Endothelial cell of umbilical vein (primary cell): ENCODE results near the gene UBTD2. TPM values are rescaled to one million over a fixed set of nuclear protein-coding genes. Genes with fewer than 3 reads are reported as not detected.
"Not testable (repeated sequence)": the region's sequence is repeated elsewhere in the genome, so short reads cannot be mapped to it uniquely, and the experiment has no call there.

Source experiments
- BruUV-seq: library from RNA; stranded (reverse); fragments of 400-500 nt; replicated peaks from 2 replicates; lab custom pipeline; 2021; lab: Mats Ljungman, UMichigan
- CTCF ChIA-PET: fragments of 300-600, 350-600 bp; sonication (Branson Sonifier 250); formaldehyde crosslinking; loops from one replicate; lab custom pipeline; 2021; ENCODE audit warnings: antibody characterized with exemption, inconsistent platforms; lab: Charles Lee
- POLR2A ChIA-PET: fragments of 300-600, 350-600 bp; sonication (Branson Sonifier 250); formaldehyde crosslinking; loops from one replicate; lab custom pipeline; 2021; ENCODE audit warnings: antibody characterized with exemption, inconsistent platforms; lab: Charles Lee
- DNase-seq: peaks from one replicate; pipeline ENCODE4 v3.0.0-alpha.2; 2011; ENCODE audit warnings: low read depth, low spot score
- FAIRE-seq: peaks from 2 replicates; lab custom pipeline; 2011; peaks lifted over from hg19 to GRCh38; lab: Jason Lieb, UNC
- H2AFZ ChIP-seq: 2 replicates; pipeline ENCODE4 v1.6.0; 2012; ENCODE audit warnings: low read depth, low read length, control low read depth, inconsistent platforms
- H3K27ac ChIP-seq: 2 replicates; pipeline ENCODE4 v1.5.1; 2011; ENCODE audit warnings: low read depth, mild to moderate bottlenecking, control low read depth, low read length, moderate library complexity; ENCODE audit not compliant: insufficient read depth
- H3K27me3 ChIP-seq, 2 experiments: 2 replicates each; pipeline versions ENCODE4 v1.6.0 to v1.6.1; 2011; ENCODE audit warnings: low read length in 2 of 2, mixed read lengths in 1 of 2; ENCODE audit not compliant: control insufficient read depth in 2 of 2, insufficient read depth in 2 of 2
- H3K36me3 ChIP-seq, 2 experiments: 2 replicates in 1 of 2; 3 replicates in 1 of 2; pipeline ENCODE4 v1.5.1; 2011; ENCODE audit warnings: low read length in 2 of 2, mild to moderate bottlenecking in 1 of 2, moderate library complexity in 1 of 2; ENCODE audit not compliant: control insufficient read depth in 2 of 2, insufficient read depth in 2 of 2; ENCODE audit errors: extremely low read depth in 1 of 2
- H3K4me1 ChIP-seq: 3 replicates; pipeline ENCODE4 v1.5.1; 2011; ENCODE audit warnings: mild to moderate bottlenecking, low read length; ENCODE audit not compliant: control insufficient read depth, insufficient read depth; ENCODE audit errors: extremely low read depth
- H3K4me2 ChIP-seq: 2 replicates; pipeline ENCODE4 v1.6.1; 2011; ENCODE audit warnings: low read length, control low read depth, mixed read lengths; ENCODE audit not compliant: insufficient read depth
- H3K4me3 ChIP-seq, 3 experiments: fragments of 200-600 bp in 1 of 3; sonication (generic), shearing (Covaris generic) in 1 of 3; replicated peaks in 1 of 3; 2 replicates each; pipeline ENCODE4 v1.5.1; 2011 to 2016; ENCODE audit warnings: control low read depth in 3 of 3, low read length in 3 of 3, mild to moderate bottlenecking in 2 of 3, inconsistent platforms in 1 of 3, low read depth in 1 of 3, moderate library complexity in 1 of 3; ENCODE audit not compliant: insufficient read depth in 1 of 3
- H3K79me2 ChIP-seq: 2 replicates; pipeline ENCODE4 v1.6.0; 2012; ENCODE audit warnings: low read length, inconsistent platforms; ENCODE audit not compliant: control insufficient read depth, insufficient read depth
- H3K9ac ChIP-seq: replicated peaks from 2 replicates; pipeline ENCODE3; 2011; ENCODE audit warnings: low read length, control low read depth; ENCODE audit not compliant: insufficient read depth; ENCODE audit errors: extremely low read depth
- H3K9me1 ChIP-seq: replicated peaks from 3 replicates; pipeline ENCODE4 v1.6.0; 2011; ENCODE audit warnings: mild to moderate bottlenecking, low read length; ENCODE audit not compliant: control insufficient read depth, insufficient read depth; ENCODE audit errors: extremely low read depth
- H3K9me3 ChIP-seq: replicated peaks from 2 replicates; pipeline ENCODE4 v1.5.1; 2012; ENCODE audit warnings: low read length, inconsistent platforms; ENCODE audit not compliant: control insufficient read depth, insufficient read depth
- H4K20me1 ChIP-seq: replicated peaks from 2 replicates; pipeline ENCODE3; 2011; ENCODE audit warnings: mild to moderate bottlenecking, low read length; ENCODE audit not compliant: control insufficient read depth, insufficient read depth; ENCODE audit errors: extremely low read depth
- CTCF ChIP-seq, 2 donors: IDR thresholded peaks; 1 replicate in 1 of 2; 2 replicates in 1 of 2; pipeline ENCODE4 v1.5.1; 2011; ENCODE audit warnings: low read length in 2 of 2, mild to moderate bottlenecking in 2 of 2, moderate library complexity in 2 of 2, control low read depth in 1 of 2, inconsistent platforms in 1 of 2, low read depth in 1 of 2; ENCODE audit not compliant: insufficient read depth in 1 of 2; ENCODE audit errors: extremely low read depth in 1 of 2
- EZH2 ChIP-seq: IDR thresholded peaks from 2 replicates; pipeline ENCODE4 v1.6.1; 2012; ENCODE audit warnings: borderline replicate concordance, low read depth, mild to moderate bottlenecking, moderate library complexity, low read length, inconsistent platforms; ENCODE audit not compliant: severe bottlenecking
- FOS ChIP-seq: IDR thresholded peaks from 2 replicates; pipeline ENCODE4 v1.6.1; 2011; ENCODE audit warnings: mild to moderate bottlenecking, low read length, moderate library complexity, borderline replicate concordance; ENCODE audit not compliant: insufficient read depth
- JUN ChIP-seq: IDR thresholded peaks from 2 replicates; pipeline ENCODE4 v1.6.1; 2011; ENCODE audit warnings: borderline replicate concordance, low read depth; ENCODE audit not compliant: insufficient read length, insufficient read depth
- MAX ChIP-seq: IDR thresholded peaks from 2 replicates; pipeline ENCODE4 v1.6.1; 2011; ENCODE audit not compliant: insufficient read depth, insufficient read length
- POLR2A ChIP-seq: IDR thresholded peaks from 2 replicates; pipeline ENCODE4 v1.6.1; 2012; ENCODE audit warnings: low read depth, mild to moderate bottlenecking, control low read depth, low read length
- dilution Hi-C: fragments of 300-500 bp; cut with MboI; formaldehyde crosslinking; loops from one replicate; pipeline ENCODE4 v1.15.0; 2019; ENCODE audit warnings: low sequenced_read_pairs; ENCODE audit not compliant: extremely low pct_ligation_motif_present
- intact Hi-C: fragments of 100-400 bp; cut with micrococcal nuclease; formaldehyde crosslinking; loops from one replicate; pipeline ENCODE4 v1.10.0; 2022
- polyA plus RNA-seq, 4 experiments: library from polyadenylated mRNA; depleted of rRNA in 3 of 4; stranded (reverse) in 3 of 4; unstranded in 1 of 4; fragments of >200 nt; gene quantifications; 2 replicates each; pipeline versions ENCODE4 v1.2.1 to v1.2.3, GENCODE V29; 2011 to 2012; ENCODE audit warnings: missing spikeins in 1 of 4
- total RNA-seq: library from RNA; stranded (reverse); gene quantifications from 2 replicates; pipeline ENCODE4 v1.2.3, GENCODE V29; 2021

The UBTD2 gene
- total and polyA plus RNA-seq, 2 donors (not counting 3 experiments of a cell fraction or from before 2014, with no cell fraction given): 10.1 to 22.6 TPM

GRCh38 chr5:172199446-172199845 lies 84.1 kb downstream of the UBTD2 start:
- H2AFZ ChIP-seq: no peak overlapping the region
- no peak overlapping the region for H3K27ac ChIP-seq
- no peaks in the 10 kb centered on the region for H3K9me1 ChIP-seq
- no peak for TF ChIP-seq EZH2
- no peak for TF ChIP-seq MAX
- no peak for TF ChIP-seq JUN
- no peak for TF ChIP-seq CTCF (IDR thresholded peaks at IDR 0.05; ENCODE audit: extremely low read depth in 1 of 2, insufficient read depth in 1 of 2, low read depth in 1 of 2, low read length in 2 of 2)
- no peak for TF ChIP-seq POLR2A
- TF ChIP-seq FOS: no peak
- no peak overlapping the region for H3K4me2 ChIP-seq
- no peak for FAIRE-seq
- H3K4me1 ChIP-seq: no peaks in the 10 kb centered on the region
- POLR2A ChIA-PET: no interaction called here
- no peak for DNase-seq
- intact Hi-C loops: no loop called here
- CTCF ChIA-PET: interaction anchor here (0.9 to 2.0 kb wide), 4 partner anchors 11 to 140 kb away, joined by 3 to 12 read pairs (median 6); partner anchors contain the start of gene STK10
- H3K9me3 ChIP-seq: no peaks in the 10 kb centered on the region
- H3K27me3 ChIP-seq: no peaks in the 10 kb centered on the region
- no peak overlapping the region for H3K4me3 ChIP-seq
- BruUV-seq: no TSS peak
- dilution Hi-C loops: no loop called here
- H3K36me3 ChIP-seq: no peaks in the 10 kb centered on the region
- H4K20me1 ChIP-seq: no peaks in the 10 kb centered on the region
- H3K79me2 ChIP-seq: no peaks in the 10 kb centered on the region
- H3K9ac ChIP-seq: no peak overlapping the region

- POLR2A ChIA-PET, H2AFZ ChIP-seq, H3K4me1 ChIP-seq, H3K9me1 ChIP-seq, H3K4me2 ChIP-seq, BruUV-seq, FAIRE-seq, intact Hi-C loops, H3K9ac ChIP-seq, H3K27ac ChIP-seq, H3K79me2 ChIP-seq, H4K20me1 ChIP-seq, DNase-seq, dilution Hi-C loops, H3K9me3 ChIP-seq, H3K27me3 ChIP-seq, H3K4me3 ChIP-seq, H3K36me3 ChIP-seq: not testable (repeated sequence)
- CTCF ChIA-PET: interaction anchor here (1.3 to 2.0 kb wide), 3 partner anchors 9 to 92 kb away, joined by 3 to 12 read pairs (median 3); partner anchors contain the start of gene STK10
Measured at GRCh38 chr5:172197775-172198174, 85.8 kb downstream of the UBTD2 start.
